MM.1S (cell line): Measurements from ENCODE around the gene ARMC9.

Experiments used
- CTCF ChIP-seq: fragments of 300-600 bp; sonication (generic); IDR thresholded peaks from 2 replicates; pipeline ENCODE4 v1.5.1; 2016; ENCODE audit warnings: antibody characterized with exemption, low read length, mixed read lengths
- EZH2 ChIP-seq: fragments of 300-600 bp; sonication (generic); optimal IDR thresholded peaks from 2 replicates; pipeline ENCODE3; 2017; ENCODE audit warnings: low read depth, mild to moderate bottlenecking, antibody characterized with exemption, low read length, mixed read lengths
- EZH2phosphoT487 ChIP-seq: fragments of 300-600 bp; sonication (generic); IDR thresholded peaks from 2 replicates; pipeline ENCODE4 v1.6.1; 2018; ENCODE audit warnings: antibody characterized with exemption, low read length

GRCh38 chr2:231323316-231323715 lies 124.9 kb downstream of the ARMC9 start:
- TF ChIP-seq CTCF (no peak), EZH2 (no peak), EZH2phosphoT487 (no peak)
